ENCODE results near the gene FGF14. TPM values are rescaled to one million over a fixed set of nuclear protein-coding genes. Genes with fewer than 3 reads are reported as not detected.

FGF14 gene
- total RNA-seq, 1 donor from 2014 or later = not detected

GRCh38 chr13:101752432-101752831, 649.4 kb downstream of the FGF14 start:
- Mint-ChIP-seq H3K4me3 (no peak overlapping the region), H3K27me3 (peaks cover 3% of the 10 kb centered on the region), H3K9me3 (no peaks in the 10 kb centered on the region), H3K36me3 (ENCODE audit: low read depth) (no peaks in the 10 kb centered on the region), H3K4me1 (no peaks in the 10 kb centered on the region), H3K27ac (no peak overlapping the region)
- TF ChIP-seq CTCF (IDR thresholded peaks at IDR 0.05) = no peak
- intact Hi-C loops (cut with micrococcal nuclease) = no loop called here
- DNase-seq = no peak
- ChIA-PET CTCF (no interaction called here), POLR2A (no interaction called here)
- no peak for ATAC-seq (ENCODE audit: low read depth)

- POLR2A ChIA-PET = no interaction called here
- Mint-ChIP-seq H3K27ac (no peak overlapping the region), H3K27me3 (peaks cover 5% of the 10 kb centered on the region), H3K4me1 (no peaks in the 10 kb centered on the region), H3K9me3 (no peaks in the 10 kb centered on the region), H3K4me3 (no peak overlapping the region), H3K36me3 (ENCODE audit: low read depth) (no peaks in the 10 kb centered on the region)
- no peak for TF ChIP-seq CTCF (IDR thresholded peaks at IDR 0.05)
- intact Hi-C loops (cut with micrococcal nuclease) = no loop called here
- DNase-seq (no peak), ATAC-seq (ENCODE audit: low read depth) (no peak)
- CTCF ChIA-PET = no interaction called here
Observed at GRCh38 chr13:101751488-101751887, 650.4 kb downstream of the FGF14 start.

- ATAC-seq (ENCODE audit: low read depth) = no peak
- no peak overlapping the region for H3K27ac Mint-ChIP-seq
- H3K4me1 Mint-ChIP-seq = no peaks in the 10 kb centered on the region
- no peak overlapping the region for H3K4me3 Mint-ChIP-seq
- H3K27me3 Mint-ChIP-seq = peaks cover 5% of the 10 kb centered on the region
- POLR2A ChIA-PET = no interaction called here
- no peak for DNase-seq
- no peaks in the 10 kb centered on the region for H3K9me3 Mint-ChIP-seq
- CTCF ChIA-PET = no interaction called here
- no peaks in the 10 kb centered on the region for H3K36me3 Mint-ChIP-seq (ENCODE audit: low read depth)
- intact Hi-C loops (cut with micrococcal nuclease) = no loop called here
- TF ChIP-seq CTCF (IDR thresholded peaks at IDR 0.05) = no peak
Observed at GRCh38 chr13:101749584-101749983, 652.3 kb downstream of the FGF14 start.

GRCh38 chr13:101747039-101747438, 654.8 kb downstream of the FGF14 start:
- Mint-ChIP-seq H3K27ac (no peak overlapping the region), H3K4me1 (no peaks in the 10 kb centered on the region), H3K9me3 (no peaks in the 10 kb centered on the region), H3K4me3 (no peak overlapping the region), H3K36me3 (ENCODE audit: low read depth) (no peaks in the 10 kb centered on the region), H3K27me3 (peaks cover 5% of the 10 kb centered on the region)
- DNase-seq (no peak), ATAC-seq (ENCODE audit: low read depth) (no peak)
- POLR2A ChIA-PET = no interaction called here
- TF ChIP-seq CTCF (IDR thresholded peaks at IDR 0.05) = no peak
- intact Hi-C loops (cut with micrococcal nuclease) = no loop called here
- CTCF ChIA-PET = no interaction called here

GRCh38 chr13:101746513-101746912, 655.3 kb downstream of the FGF14 start:
- no peak for ATAC-seq (ENCODE audit: low read depth)
- Mint-ChIP-seq H3K36me3 (ENCODE audit: low read depth) (no peaks in the 10 kb centered on the region), H3K9me3 (no peaks in the 10 kb centered on the region), H3K27ac (no peak overlapping the region), H3K27me3 (peaks cover 5% of the 10 kb centered on the region), H3K4me3 (no peak overlapping the region), H3K4me1 (no peaks in the 10 kb centered on the region)
- ChIA-PET POLR2A (no interaction called here), CTCF (no interaction called here)
- no peak for DNase-seq
- no peak for TF ChIP-seq CTCF (IDR thresholded peaks at IDR 0.05)
- intact Hi-C loops (cut with micrococcal nuclease) = no loop called here

Data from activated B cell treated with CpG ODN at 0.5 μM for 24 hours (primary cell).